AG08395 (cell line): ENCODE measurements around the gene ENGASE.
A peak's percentile ranks its signal among the peaks of the same experiment; 100 is the strongest.

Experiments used
- DNase-seq: peaks from one replicate; pipeline ENCODE4 v3.0.0; 2012; ENCODE audit warnings: mixed read lengths, low spot score

The ENGASE gene

DNA sequence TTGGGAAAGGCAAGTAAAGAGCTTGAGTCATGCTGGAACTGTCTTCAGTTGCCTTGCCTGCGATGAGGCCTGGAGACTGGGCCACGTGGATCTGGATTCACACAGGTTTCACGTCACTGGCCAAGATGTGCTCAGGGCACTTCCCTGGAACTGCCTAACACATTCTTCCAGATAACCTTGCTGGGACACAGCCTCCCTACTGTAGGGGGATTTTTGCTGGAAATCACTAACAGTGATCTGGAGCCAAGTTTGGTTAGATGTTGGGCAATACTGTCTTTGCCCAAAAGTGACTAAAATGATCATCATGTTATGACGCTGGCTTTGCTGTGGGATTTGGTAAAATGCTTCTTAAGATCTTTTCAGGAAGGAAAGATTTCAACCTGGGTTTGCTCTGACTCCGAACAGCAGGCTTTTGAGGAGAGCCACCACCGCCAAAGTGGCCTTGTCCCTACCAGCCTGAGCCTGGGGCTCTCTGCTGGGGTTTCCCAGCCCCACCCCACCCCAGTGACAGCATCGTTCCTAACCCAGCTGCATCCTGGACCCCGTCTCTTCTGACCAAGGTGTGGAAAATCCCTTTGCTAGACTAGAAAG lies 36.0 kb upstream of the ENGASE start:
- DNase-seq, result peak; percentile 95

- no peak for DNase-seq
Observed at GRCh38 chr17:79039171-79039570, 35.5 kb upstream of the ENGASE start.

DNA sequence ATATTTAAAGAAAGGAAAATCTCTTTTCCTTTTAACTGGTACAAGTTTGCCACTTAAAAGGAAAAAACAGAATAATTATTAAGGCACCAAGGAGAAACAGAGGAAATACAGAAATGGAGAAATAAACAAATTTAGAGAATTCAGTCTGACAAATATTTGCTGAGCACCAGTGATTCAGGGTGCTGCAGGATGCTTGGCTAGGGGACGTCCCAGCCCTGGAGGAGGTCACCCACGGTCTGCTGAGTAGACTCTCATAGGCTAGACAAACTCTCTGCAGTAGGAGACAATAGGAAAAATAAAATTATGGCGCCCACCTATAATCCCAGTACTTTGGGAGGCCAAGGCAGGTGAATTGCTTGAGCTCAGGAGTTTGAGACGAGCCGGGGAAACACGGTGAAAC lies 34.7 kb upstream of the ENGASE start:
- DNase-seq, result no peak

GRCh38 chr17:79041041-79041570 lies 33.5 kb upstream of the ENGASE start:
- no peak for DNase-seq

GRCh38 chr17:79041723-79042420 lies 32.8 kb upstream of the ENGASE start:
- no peak for DNase-seq

GRCh38 chr17:79042421-79043190 lies 32.0 kb upstream of the ENGASE start:
- no peak for DNase-seq

DNA sequence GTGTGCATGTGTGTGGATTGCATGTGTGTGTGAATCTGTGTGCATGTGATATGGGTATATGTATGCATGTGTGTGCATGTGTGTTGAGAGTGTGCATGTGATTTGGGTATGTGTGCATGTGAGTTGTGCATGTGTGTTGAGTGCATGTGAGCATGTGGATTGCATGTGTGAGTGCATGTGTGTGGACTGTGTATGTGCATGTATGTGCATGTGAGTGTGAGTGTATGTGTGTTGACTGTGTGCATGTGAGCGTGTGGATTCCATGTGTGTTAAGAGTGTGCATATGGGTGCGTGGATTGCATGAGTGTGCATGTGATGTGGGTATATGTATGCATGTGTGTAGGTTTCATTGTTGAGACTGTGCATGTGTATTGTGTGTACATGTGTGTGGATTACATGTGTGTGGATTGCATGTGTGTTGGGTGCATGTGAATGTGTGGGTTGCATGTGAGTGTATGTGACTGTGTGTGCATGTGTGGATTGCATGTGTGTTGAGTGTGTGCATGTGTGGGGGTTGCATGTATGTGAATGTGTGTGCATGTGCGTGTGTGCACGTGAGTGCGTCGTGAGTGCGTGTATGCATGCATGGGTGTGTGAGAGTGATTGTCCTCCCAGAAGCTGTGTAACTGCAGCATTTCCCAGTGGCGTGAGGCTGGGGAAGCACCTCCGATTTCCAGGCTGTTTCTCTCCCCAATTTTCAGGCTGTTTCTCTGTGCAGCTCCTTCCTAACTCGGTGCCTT lies 31.3 kb upstream of the ENGASE start:
- DNase-seq, result no peak

GRCh38 chr17:79043931-79044320 lies 30.7 kb upstream of the ENGASE start:
- no peak for DNase-seq

GRCh38 chr17:79044462-79044861 lies 30.2 kb upstream of the ENGASE start:
- DNase-seq, result no peak

DNA sequence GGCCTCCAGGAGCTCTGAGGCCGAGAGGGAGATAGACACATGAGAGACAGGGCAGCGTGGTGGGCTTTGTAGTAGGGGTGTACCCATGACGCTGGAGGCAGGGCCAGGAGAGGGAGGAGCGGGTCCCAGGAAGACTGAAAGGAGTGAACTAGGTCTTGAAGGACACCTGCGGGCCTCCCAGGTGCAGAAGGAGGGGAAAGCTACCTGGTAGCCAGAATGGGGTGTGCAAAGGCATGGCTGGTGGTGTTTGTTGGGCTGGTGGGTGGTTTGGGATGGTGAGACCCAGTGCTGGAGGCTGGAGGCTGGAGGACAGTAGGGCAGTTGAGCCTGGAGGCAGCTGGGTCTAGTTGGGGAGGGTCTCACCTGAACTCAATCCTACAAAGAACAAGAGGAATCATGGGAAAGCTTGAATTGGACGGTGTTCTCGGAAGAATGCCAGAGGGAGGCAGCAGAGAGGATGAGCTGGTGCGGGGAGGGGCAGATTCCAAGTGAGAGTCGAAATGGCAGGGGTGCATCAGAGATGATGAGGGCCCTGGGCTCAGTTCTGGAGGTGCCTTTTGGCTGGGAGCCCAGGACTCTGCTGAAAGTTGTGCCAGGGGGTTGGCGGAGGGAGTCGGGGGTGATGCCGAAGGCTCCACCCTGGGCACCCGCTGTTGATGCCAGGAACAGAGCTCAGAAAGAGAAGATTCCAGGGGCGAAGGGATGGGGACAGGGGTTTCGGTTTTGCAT lies 29.5 kb upstream of the ENGASE start:
- no peak for DNase-seq

DNA sequence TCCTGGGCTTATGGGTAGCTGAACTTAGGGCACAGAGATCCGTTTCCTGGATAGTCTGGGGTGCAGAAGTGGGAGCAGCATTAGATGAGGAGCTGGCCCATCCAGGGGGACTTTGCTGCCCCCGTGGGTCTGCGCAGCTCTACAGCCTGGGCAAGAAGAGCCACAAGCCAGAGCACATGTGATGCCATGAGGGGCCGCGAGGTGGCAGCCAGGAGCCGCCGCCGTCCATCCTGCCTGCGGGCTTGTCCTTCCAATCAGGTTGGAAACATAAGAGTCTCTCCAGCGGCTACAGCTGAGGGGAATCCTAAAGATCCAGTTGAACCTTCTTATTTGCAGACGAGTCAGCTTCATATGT lies 28.8 kb upstream of the ENGASE start:
- DNase-seq, result peak; percentile 77

DNA sequence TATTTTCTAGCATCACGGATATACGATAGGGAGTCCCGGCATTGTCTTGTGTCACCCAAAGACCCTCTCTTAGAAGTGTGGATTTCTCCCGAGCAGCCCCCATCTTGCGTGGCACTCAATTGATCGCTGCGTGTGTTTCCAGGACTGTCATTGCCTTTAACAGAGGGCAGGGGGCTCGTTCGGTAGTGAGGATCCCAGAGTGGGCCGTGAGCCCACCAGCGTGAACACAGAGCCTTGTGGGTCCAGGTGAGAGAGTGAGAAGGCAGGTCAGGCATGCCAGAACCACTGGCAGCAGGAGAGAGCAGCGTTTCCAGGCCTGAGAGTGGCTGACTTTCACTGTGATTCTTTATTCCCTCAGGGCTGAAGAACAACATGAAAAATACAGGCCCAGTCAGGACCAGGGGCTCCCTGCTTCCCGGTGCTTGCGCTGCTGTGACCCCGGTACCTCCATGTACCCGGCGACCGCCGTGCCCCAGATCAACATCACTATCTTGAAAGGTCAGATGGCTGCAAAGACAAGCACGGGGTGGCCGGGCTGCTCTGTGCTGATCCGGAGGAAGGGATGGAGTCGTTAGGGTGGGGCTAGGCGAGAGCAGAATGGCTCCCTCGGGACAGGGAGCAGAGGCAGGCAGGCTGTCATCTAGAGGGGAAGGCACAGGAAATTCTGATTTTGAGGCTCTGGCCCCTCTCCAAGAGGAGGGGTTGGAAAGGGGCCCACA lies 28.3 kb upstream of the ENGASE start:
- no peak for DNase-seq

DNA sequence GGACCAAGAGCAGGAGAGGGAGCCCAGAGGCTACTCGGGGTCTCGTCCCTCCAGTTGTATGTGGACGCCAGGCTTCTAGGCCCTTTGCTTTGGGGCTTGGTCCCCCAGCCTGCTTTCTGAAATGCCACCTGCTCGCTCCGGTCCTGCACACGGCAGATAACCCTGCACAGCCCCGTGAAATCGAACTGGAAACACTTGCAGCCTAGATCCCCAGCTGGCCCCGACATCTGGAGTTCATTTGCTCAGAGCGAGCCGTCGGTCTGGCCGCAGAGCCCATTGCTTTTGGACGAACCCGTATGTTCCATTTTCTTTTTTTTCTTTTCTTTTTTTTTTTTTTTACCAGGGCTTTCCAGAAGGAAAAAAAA lies 27.7 kb upstream of the ENGASE start:
- DNase-seq, result peak; percentile 62

GRCh38 chr17:79047291-79047920 lies 27.2 kb upstream of the ENGASE start:
- DNase-seq, result no peak

GRCh38 chr17:79047923-79048825 lies 26.4 kb upstream of the ENGASE start:
- no peak for DNase-seq

DNA sequence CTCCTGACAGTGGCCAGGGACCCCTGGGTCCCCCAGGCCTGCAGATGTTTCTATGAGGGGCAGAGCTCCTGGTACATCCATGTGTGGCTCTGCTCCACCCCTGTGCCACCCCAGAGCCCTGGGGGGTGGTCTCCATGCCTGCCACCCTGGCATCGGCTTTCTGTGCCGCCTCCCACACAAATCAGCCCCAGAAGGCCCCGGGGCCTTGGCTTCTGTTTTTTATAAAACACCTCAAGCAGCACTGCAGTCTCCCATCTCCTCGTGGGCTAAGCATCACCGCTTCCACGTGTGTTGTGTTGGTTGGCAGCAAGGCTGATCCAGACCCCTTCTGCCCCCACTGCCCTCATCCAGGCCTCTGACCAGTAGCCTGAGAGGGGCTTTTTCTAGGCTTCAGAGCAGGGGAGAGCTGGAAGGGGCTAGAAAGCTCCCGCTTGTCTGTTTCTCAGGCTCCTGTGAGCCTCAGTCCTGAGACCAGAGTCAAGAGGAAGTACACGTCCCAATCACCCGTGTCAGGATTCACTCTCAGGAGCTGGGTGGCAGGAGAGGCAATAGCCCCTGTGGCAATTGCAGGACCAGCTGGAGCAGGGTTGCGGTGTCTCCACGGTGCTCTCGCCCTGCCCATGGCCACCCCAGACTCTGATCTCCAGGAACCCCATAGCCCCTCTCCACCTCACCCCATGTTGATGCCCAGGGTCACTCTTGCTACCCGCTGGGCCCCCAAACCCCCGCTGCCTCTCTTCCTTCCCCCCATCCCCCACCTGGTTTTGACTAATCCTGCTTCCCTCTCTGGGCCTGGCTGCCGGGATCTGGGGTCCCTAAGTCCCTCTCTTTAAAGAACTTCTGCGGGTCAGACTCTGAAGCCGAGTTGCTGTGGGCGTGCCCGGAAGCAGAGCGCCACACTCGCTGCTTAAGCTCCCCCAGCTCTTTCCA lies 25.5 kb upstream of the ENGASE start:
- no peak for DNase-seq

DNA sequence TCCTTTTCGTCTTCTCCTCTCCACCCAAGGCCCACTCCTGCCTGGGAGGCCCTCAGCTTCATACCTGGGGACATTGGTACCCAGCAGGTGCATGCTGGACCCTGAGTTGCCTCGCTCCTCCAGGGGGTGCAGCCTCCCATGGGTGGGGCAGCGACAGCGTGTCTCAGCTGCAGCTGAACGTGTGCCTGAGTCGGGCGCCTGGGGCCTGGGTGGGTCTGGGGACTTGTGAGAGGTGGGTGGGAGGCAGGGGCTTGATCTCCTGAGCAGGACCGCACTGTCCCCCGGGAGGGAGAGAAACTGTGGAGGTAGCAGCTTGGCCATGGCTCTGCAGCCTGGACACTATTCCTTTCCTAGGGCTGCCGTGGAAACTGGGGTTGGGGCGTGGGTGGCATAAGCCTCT lies 24.8 kb upstream of the ENGASE start:
- DNase-seq, result no peak

- DNase-seq, result no peak
Observed at GRCh38 chr17:79050551-79050950, 24.1 kb upstream of the ENGASE start.

GRCh38 chr17:79051306-79051705 lies 23.3 kb upstream of the ENGASE start:
- DNase-seq, result no peak
